H1 (cell line): ENCODE measurements around the gene A3GALT2. TPM values are rescaled to one million over a fixed set of nuclear protein-coding genes. Genes with fewer than 3 reads are reported as not detected.

Experiments used
- microRNA counts: library from miRNA; unstranded; fragments of <30 nt; microRNA quantifications from one replicate; lab custom pipeline; 2015
- microRNA-seq, 2 experiments: library from miRNA; unstranded; fragments of <30 nt; microRNA quantifications; one replicate each; pipeline versions ENCODE4 to v1.2.0, GENCODE V29; 2016 to 2020; ENCODE audit warnings: borderline microRNAs expressed in 2 of 2, borderline number of aligned reads in 2 of 2, borderline replicate concordance in 1 of 2
- polyA plus RNA-seq, 7 experiments: library from polyadenylated mRNA; depleted of rRNA in 3 of 7; stranded (reverse) in 5 of 7; unstranded in 2 of 7; fragments of >200 nt in 5 of 7; fragments of 200-250 nt in 2 of 7; gene quantifications; 1 replicate in 5 of 7; 2 replicates in 1 of 7; 4 replicates in 1 of 7; pipeline versions ENCODE4 v1.2.1 to v1.2.3, GENCODE V29; 2011 to 2013; ENCODE audit warnings: missing spikeins in 2 of 7, mixed read lengths in 2 of 7
- small RNA-seq: library from polyadenylated mRNA; stranded (forward); fragments of <200 nt; extraction: miRNeasy Mini kit (QIAGEN cat#:217004); gene quantifications from one replicate; pipeline ENCODE3, GENCODE V24; 2013; ENCODE audit not compliant: insufficient read depth
- total RNA-seq: library from RNA; stranded (reverse); fragmentation: NEBNext Ultra II Directional; extraction: Animal tissue kit (Norgen Biotek cat#: 25700); gene quantifications from 2 replicates; pipeline ENCODE4 v1.2.1, GENCODE V29; 2021

The A3GALT2 gene
- total and polyA plus RNA-seq, 2 of the 8 experiments (the other 6 are each of a cell fraction or from before 2014, with no cell fraction given), result not detected

MicroRNAs encoded within 50 kb of the gene (microRNA counts, 767-probe panel; counts per million panel counts)
- microRNA hsa-miR-3605-5p (lab: Ali Mortazavi, UCI), result 879 counts per million, percentile 95 among the panel's probes with 10 or more counts

Small RNA genes within 50 kb of the gene (microRNA-seq; reads per million reads assigned to microRNA genes)
- gene MIR3605, result 0.20 to 0.46 reads per million in 2 experiments

Small RNA genes within 50 kb of the gene (small RNA-seq; reads per million reads assigned to genes)
- not detected for gene RN7SKP16

Other genes with a start within 250 kb of the A3GALT2 start
- 0.21 and 0.22 TPM in 2 replicates for gene AZIN2, start 239.9 kb downstream of the A3GALT2 start, total RNA-seq
- 0.82 and 0.91 TPM in 2 replicates for gene AZIN2, start 239.9 kb downstream of the A3GALT2 start, polyA plus RNA-seq (2011; rRNA removed)
- gene TRIM62, start 139.1 kb downstream of the A3GALT2 start, total RNA-seq, result 10.3 and 10.8 TPM in 2 replicates
- 6.3 and 8.7 TPM in 2 replicates for gene TRIM62, start 139.1 kb downstream of the A3GALT2 start, polyA plus RNA-seq (2011; rRNA removed)
- gene ZNF362, start 64.6 kb downstream of the A3GALT2 start, total RNA-seq, result 27.8 and 30.0 TPM in 2 replicates
- gene ZNF362, start 64.6 kb downstream of the A3GALT2 start, polyA plus RNA-seq (2011; rRNA removed), result 24.2 and 40.4 TPM in 2 replicates
- gene PHC2, start 110.0 kb upstream of the A3GALT2 start, total RNA-seq, result 5.6 and 6.1 TPM in 2 replicates
- 13.9 and 14.2 TPM in 2 replicates for gene PHC2, start 110.0 kb upstream of the A3GALT2 start, polyA plus RNA-seq (2011; rRNA removed)
- gene ZSCAN20, start 151.5 kb upstream of the A3GALT2 start, total RNA-seq, result 3.4 and 3.7 TPM in 2 replicates
- gene ZSCAN20, start 151.5 kb upstream of the A3GALT2 start, polyA plus RNA-seq (2011; rRNA removed), result 0.70 and 0.93 TPM in 2 replicates